ENCODE data around the gene CBFB.

GRCh38 chr16:67086822-67087221, 57.9 kb downstream of the CBFB start:
- TF ChIP-seq POLR2A (IDR thresholded peaks at IDR 0.05; ENCODE audit: low read depth, low read length) (no peak), CTCF (conservative IDR thresholded peaks at IDR 0.05; ENCODE audit: low read depth, low read length) (no peak), ELK1 (IDR thresholded peaks at IDR 0.05; ENCODE audit: borderline replicate concordance, low read depth, low read length) (no peak), MAZ (IDR thresholded peaks at IDR 0.05; ENCODE audit: borderline replicate concordance, low read depth, low read length) (no peak), RAD21 (IDR thresholded peaks at IDR 0.05; ENCODE audit: low read length) (no peak), CHD1 (IDR thresholded peaks at IDR 0.05; ENCODE audit: low read depth, low read length) (no peak), USF2 (IDR thresholded peaks at IDR 0.05; ENCODE audit: low read depth, low read length) (no peak), CEBPB (IDR thresholded peaks at IDR 0.05; ENCODE audit: low read depth, low read length) (no peak), MXI1 (IDR thresholded peaks at IDR 0.05; ENCODE audit: borderline replicate concordance, low read depth, low read length) (no peak), SMC3 (IDR thresholded peaks at IDR 0.05; ENCODE audit: low read depth, low read length) (no peak), MAFK (IDR thresholded peaks at IDR 0.05; ENCODE audit: low read depth, low read length) (no peak), FOS (IDR thresholded peaks at IDR 0.05; ENCODE audit: low read depth, low read length) (no peak)

Data from IMR-90 (cell line).